ENCODE results near the gene ARAP3.

Gene ARAP3

GRCh38 chr5:141641634-141642267, 40.3 kb downstream of the ARAP3 start:
- no peak for DNase-seq (ENCODE audit: low read depth in 2 of 2)

GRCh38 chr5:141640698-141641097, 41.3 kb downstream of the ARAP3 start:
- DNase-seq (ENCODE audit: low read depth in 2 of 2), result no peak

- DNase-seq (ENCODE audit: low read depth in 2 of 2), result no peak
Measured at GRCh38 chr5:141640051-141640415, 42.0 kb downstream of the ARAP3 start.

- DNase-seq (ENCODE audit: low read depth in 2 of 2), result no peak
Measured at GRCh38 chr5:141639357-141640050, 42.5 kb downstream of the ARAP3 start.

- DNase-seq (ENCODE audit: low read depth in 2 of 2), result no peak
Measured at GRCh38 chr5:141638771-141639170, 43.3 kb downstream of the ARAP3 start.

GRCh38 chr5:141637767-141638419, 44.1 kb downstream of the ARAP3 start:
- no peak for DNase-seq (ENCODE audit: low read depth in 2 of 2)

GRCh38 chr5:141637123-141637766, 44.8 kb downstream of the ARAP3 start:
- peak in 1 of 2 donors; percentile 43 for DNase-seq (ENCODE audit: low read depth in 2 of 2)

- DNase-seq (ENCODE audit: low read depth in 2 of 2), result peak; percentile 83 to 94
Measured at GRCh38 chr5:141636413-141637122, 45.5 kb downstream of the ARAP3 start, which contains the start of the genes HDAC3 and RELL2. HDAC3 (minus strand) TSS chr5:141636849; CDS start chr5:141636790, 59 bp downstream. RELL2 (plus strand) TSS chr5:141636997; CDS start chr5:141638226, 1,229 bp downstream.

GRCh38 chr5:141636106-141636412, 46.0 kb downstream of the ARAP3 start:
- DNase-seq (ENCODE audit: low read depth in 2 of 2), result no peak

- no peak for DNase-seq (ENCODE audit: low read depth in 2 of 2)
Measured at GRCh38 chr5:141635646-141636045, 46.4 kb downstream of the ARAP3 start.

GRCh38 chr5:141634720-141635119, 47.3 kb downstream of the ARAP3 start:
- no peak for DNase-seq (ENCODE audit: low read depth in 2 of 2)

- DNase-seq (ENCODE audit: low read depth in 2 of 2), result no peak
Measured at GRCh38 chr5:141633871-141634561, 48.0 kb downstream of the ARAP3 start.

GRCh38 chr5:141632650-141633049, 49.4 kb downstream of the ARAP3 start:
- DNase-seq (ENCODE audit: low read depth in 2 of 2), result no peak

GRCh38 chr5:141630570-141631140, 51.4 kb downstream of the ARAP3 start:
- no peak for DNase-seq (ENCODE audit: low read depth in 2 of 2)

- DNase-seq (ENCODE audit: low read depth in 2 of 2), result no peak
Measured at GRCh38 chr5:141628175-141628788, 53.7 kb downstream of the ARAP3 start.

GRCh38 chr5:141623611-141624010, 58.4 kb downstream of the ARAP3 start:
- no peak for DNase-seq (ENCODE audit: low read depth in 2 of 2)

GRCh38 chr5:141623186-141623585, 58.8 kb downstream of the ARAP3 start:
- DNase-seq (ENCODE audit: low read depth in 2 of 2), result no peak

- DNase-seq (ENCODE audit: low read depth in 2 of 2), result peak; percentile 97 to 99
Measured at GRCh38 chr5:141618804-141619554, 63.1 kb downstream of the ARAP3 start, which contains the start of gene DIAPH1. DIAPH1 (minus strand) TSS chr5:141619000; CDS start chr5:141618914, 86 bp downstream.

- peak; percentile 56 to 59 for DNase-seq (ENCODE audit: low read depth in 2 of 2)
Measured at GRCh38 chr5:141618030-141618803, 63.8 kb downstream of the ARAP3 start.

Measured in stimulated activated CD4-positive, alpha-beta T cell treated with anti-CD3 and anti-CD28 coated beads, Interleukin-15, amount 100 ng/mL, for 48 hours (primary cell).